ENCODE measurements around the gene CCDC83. TPM values are rescaled to one million over a fixed set of nuclear protein-coding genes. Genes with fewer than 3 reads are reported as not detected.

CCDC83 gene
- total and polyA plus RNA-seq, 4 donors: not detected

DNA sequence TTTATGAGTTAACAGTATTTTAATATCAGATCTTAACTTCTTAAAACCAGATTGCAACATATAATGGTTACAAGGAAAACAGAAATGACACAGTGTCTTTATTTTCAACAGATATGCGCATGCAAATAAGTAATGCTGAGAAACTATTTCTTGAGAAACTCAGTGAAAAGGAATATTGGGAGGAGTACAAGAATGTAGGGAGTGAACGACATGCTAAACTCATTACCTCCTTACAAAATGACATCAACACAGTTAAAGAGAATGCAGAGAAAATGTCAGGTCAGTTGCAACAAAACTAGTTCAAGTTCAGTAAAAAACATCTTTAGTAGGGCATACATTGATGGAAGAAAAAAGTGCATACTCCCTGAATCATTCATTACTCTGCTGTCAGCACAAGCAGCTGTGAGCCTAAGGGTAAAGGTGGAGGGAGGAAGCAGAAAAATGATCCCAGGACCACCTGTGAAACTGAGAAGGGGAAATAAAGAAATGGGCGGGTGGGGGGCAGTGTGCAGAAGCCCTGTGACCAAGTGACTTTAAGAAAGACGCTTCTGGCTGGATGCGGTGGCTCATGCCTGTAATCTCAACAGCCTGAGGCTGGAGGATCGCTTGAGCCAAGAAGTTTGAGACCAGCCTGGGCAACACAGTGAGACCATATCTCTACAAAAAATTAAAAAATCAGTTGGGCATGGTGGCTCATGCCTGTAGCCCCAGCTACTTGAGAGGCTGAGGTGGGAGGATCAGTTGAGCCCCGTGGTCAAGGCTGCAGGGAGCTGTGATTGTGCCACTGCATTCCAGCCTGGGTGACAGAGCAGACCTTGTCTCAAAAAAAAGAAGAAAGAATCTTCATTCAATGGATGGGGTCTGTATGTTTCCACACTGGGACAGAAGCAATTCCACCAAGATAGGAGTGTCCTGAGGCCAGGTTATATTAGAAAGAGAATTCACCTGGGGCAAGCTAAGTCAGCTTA lies 31.2 kb downstream of the CCDC83 start:
- TF ChIP-seq, protein P1, sequence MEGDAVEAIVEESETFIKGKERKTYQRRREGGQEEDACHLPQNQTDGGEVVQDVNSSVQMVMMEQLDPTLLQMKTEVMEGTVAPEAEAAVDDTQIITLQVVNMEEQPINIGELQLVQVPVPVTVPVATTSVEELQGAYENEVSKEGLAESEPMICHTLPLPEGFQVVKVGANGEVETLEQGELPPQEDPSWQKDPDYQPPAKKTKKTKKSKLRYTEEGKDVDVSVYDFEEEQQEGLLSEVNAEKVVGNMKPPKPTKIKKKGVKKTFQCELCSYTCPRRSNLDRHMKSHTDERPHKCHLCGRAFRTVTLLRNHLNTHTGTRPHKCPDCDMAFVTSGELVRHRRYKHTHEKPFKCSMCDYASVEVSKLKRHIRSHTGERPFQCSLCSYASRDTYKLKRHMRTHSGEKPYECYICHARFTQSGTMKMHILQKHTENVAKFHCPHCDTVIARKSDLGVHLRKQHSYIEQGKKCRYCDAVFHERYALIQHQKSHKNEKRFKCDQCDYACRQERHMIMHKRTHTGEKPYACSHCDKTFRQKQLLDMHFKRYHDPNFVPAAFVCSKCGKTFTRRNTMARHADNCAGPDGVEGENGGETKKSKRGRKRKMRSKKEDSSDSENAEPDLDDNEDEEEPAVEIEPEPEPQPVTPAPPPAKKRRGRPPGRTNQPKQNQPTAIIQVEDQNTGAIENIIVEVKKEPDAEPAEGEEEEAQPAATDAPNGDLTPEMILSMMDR (IDR thresholded peaks at IDR 0.05; ENCODE audit: control extremely low read depth, extremely low read depth): no peak
- no peak overlapping the region for H3K9ac ChIP-seq (ENCODE audit: insufficient read depth in 1 of 2, low read length in 2 of 2)
- DNase-seq: no peak
- no peak for ATAC-seq (ENCODE audit: insufficient read depth, low FRiP score)
- no peak overlapping the region for H3K4me3 ChIP-seq
- no peaks in the 10 kb centered on the region for H3K4me1 ChIP-seq (ENCODE audit: control insufficient read depth in 5 of 5, insufficient read depth in 5 of 5, low read length in 5 of 5)
- no peaks in the 10 kb centered on the region for H3K27me3 ChIP-seq (ENCODE audit: control insufficient read depth in 3 of 3, insufficient read depth in 3 of 3, low read length in 2 of 3)
- WGBS, 2 donors: 79 to 84% methylated on average over 7 of the region's 7 CpGs
- no peak overlapping the region for H3K27ac ChIP-seq (ENCODE audit: low read depth in 1 of 2, low read length in 1 of 2)
- no peaks in the 10 kb centered on the region for H3K9me3 ChIP-seq (ENCODE audit: control insufficient read depth in 4 of 4, insufficient read depth in 3 of 4, low read length in 3 of 4)
- no peaks in the 10 kb centered on the region for H3K36me3 ChIP-seq (ENCODE audit: control insufficient read depth in 4 of 4, insufficient read depth in 4 of 4, low read length in 4 of 4)

DNA sequence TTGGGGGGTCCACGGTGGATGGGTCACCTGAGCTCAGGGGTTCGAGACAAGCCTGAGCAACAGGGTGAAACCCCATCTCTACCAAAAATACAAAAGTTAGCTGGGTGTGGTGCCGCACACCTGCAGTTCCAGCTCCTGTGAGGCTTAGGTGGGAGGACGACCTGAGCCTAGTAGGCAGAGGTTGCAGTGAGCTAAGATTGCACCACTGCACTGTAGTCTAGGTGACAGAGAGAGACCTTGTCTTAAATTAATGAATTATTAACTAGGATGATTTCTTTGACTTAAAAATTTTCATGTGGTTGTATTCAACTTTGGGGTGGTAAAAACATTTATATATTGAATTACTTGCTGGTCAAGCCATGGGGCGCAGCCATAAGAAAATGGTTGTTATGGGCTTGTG lies 33.9 kb downstream of the CCDC83 start:
- no peaks in the 10 kb centered on the region for H3K9me3 ChIP-seq (ENCODE audit: control insufficient read depth in 4 of 4, insufficient read depth in 3 of 4, low read length in 3 of 4)
- DNase-seq (no peak), ATAC-seq (ENCODE audit: insufficient read depth, low FRiP score) (no peak)
- no peak overlapping the region for H3K27ac ChIP-seq (ENCODE audit: low read depth in 1 of 2, low read length in 1 of 2)
- H3K9ac ChIP-seq (ENCODE audit: insufficient read depth in 1 of 2, low read length in 2 of 2): no peak overlapping the region
- TF ChIP-seq, protein P1 (IDR thresholded peaks at IDR 0.05; ENCODE audit: control extremely low read depth, extremely low read depth): no peak
- WGBS, 2 donors: 92 to 93% methylated on average over 5 of the region's 5 CpGs
- H3K4me3 ChIP-seq: no peak overlapping the region
- H3K27me3 ChIP-seq (ENCODE audit: control insufficient read depth in 3 of 3, insufficient read depth in 3 of 3, low read length in 2 of 3): no peaks in the 10 kb centered on the region
- no peaks in the 10 kb centered on the region for H3K4me1 ChIP-seq (ENCODE audit: control insufficient read depth in 5 of 5, insufficient read depth in 5 of 5, low read length in 5 of 5)
- H3K36me3 ChIP-seq (ENCODE audit: control insufficient read depth in 4 of 4, insufficient read depth in 4 of 4, low read length in 4 of 4): no peaks in the 10 kb centered on the region

DNA sequence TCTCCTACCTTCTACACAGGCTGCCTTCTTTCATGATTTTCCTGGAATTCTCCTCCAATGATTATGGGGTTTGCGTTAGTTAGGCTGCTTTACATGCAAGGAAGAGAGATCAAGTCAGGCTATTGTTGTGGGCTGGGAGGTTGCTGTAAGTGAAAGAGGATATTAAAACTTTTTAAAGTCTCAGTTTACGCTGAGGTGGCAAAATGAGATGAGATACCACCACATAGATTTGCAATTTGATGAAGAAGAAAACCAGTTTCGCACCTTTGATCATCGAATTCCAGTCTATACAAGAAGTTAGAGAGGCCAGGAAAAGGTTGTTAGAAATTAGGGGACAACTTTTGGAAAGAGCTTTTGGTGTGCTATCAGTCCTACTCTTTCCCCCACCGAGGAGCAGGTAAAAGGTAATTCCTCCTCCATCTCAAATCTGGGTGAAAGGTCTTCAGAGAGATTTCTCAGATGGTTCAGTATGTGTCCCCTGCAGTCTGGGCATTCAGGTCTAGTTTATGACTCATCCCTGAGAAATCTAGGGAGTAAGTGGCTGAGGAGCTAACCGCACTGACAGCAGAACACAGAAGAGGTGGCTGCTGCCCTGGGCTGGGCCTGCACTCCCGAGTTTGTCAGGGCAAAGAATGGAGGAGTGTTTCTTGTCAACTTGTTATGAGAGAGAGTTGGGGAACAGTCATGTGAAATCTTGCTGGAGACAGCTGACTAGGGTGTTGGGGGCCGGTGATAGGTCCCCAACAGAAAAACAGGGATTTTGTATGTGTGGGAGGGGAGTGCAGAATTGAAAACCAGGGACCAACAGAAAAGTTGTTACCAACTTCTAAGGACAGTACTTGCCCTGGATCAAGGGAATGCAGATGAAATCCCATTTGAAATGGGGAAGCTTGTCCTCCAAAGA lies 34.7 kb downstream of the CCDC83 start:
- Histone ChIP-seq H3K4me3 (no peak overlapping the region), H3K36me3 (ENCODE audit: control insufficient read depth in 4 of 4, insufficient read depth in 4 of 4, low read length in 4 of 4) (no peaks in the 10 kb centered on the region), H3K9me3 (ENCODE audit: control insufficient read depth in 4 of 4, insufficient read depth in 3 of 4, low read length in 3 of 4) (no peaks in the 10 kb centered on the region), H3K9ac (ENCODE audit: insufficient read depth in 1 of 2, low read length in 2 of 2) (no peak overlapping the region), H3K27ac (ENCODE audit: low read depth in 1 of 2, low read length in 1 of 2) (no peak overlapping the region), H3K4me1 (ENCODE audit: control insufficient read depth in 5 of 5, insufficient read depth in 5 of 5, low read length in 5 of 5) (no peaks in the 10 kb centered on the region), H3K27me3 (ENCODE audit: control insufficient read depth in 3 of 3, insufficient read depth in 3 of 3, low read length in 2 of 3) (no peaks in the 10 kb centered on the region)
- DNase-seq (no peak), ATAC-seq (ENCODE audit: insufficient read depth, low FRiP score) (no peak)
- 87 to 96% methylated on average over 8 of the region's 8 CpGs for WGBS, 2 donors
- TF ChIP-seq, protein P1 (IDR thresholded peaks at IDR 0.05; ENCODE audit: control extremely low read depth, extremely low read depth): no peak

Data from lung (tissue), 12 donors.